ENCODE data around the gene TENM4.

The TENM4 gene

GRCh38 chr11:79060081-79060953, 380.5 kb downstream of the TENM4 start:
- no peak for DNase-seq (ENCODE audit: low read depth in 2 of 2)

- DNase-seq (ENCODE audit: low read depth in 2 of 2): no peak
Observed at GRCh38 chr11:79059141-79059540, 381.7 kb downstream of the TENM4 start.

GRCh38 chr11:79055856-79056631, 384.8 kb downstream of the TENM4 start:
- DNase-seq (ENCODE audit: low read depth in 2 of 2): no peak

- no peak for DNase-seq (ENCODE audit: low read depth in 2 of 2)
Observed at GRCh38 chr11:79054636-79055035, 386.2 kb downstream of the TENM4 start.

DNA sequence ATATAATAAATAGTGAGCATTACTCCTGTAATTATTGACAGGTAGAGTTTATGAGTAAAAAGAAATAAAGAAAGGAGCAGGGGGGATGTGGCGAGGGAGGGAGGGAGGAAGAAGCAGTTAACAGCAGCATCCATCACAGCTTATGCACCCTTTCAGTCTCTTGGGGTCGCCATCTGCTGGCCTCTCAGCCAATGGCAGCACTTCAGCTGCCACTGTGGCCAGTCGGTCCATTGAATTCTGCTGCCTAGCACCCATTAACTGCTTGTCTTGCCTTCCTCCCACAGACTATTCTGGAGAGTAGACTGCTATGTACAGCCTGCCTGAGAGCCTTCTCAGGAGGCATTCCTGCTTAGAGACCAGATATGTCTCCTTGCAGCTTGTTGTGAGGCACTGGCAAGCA, 388.3 kb downstream of the TENM4 start:
- DNase-seq (ENCODE audit: low read depth in 2 of 2): no peak

DNA sequence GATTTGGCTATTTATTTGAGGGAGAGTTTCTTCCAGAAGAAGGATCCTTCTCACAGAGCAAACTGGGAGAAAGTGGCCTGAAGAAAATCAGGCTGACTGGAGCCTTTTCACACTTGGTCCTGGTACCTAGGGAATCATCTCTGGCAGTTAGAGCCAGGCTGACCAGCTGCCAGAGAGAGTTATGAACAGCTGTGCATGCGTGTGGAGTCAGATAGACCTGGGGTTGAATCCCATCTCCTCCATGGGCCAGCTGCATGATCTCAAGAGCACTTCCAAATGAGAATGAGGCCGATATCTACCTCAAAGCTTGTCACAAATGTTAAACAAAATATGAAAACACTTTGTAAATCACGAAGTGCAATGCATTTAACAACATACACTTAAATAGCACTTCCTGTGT, 390.0 kb downstream of the TENM4 start:
- no peak for DNase-seq (ENCODE audit: low read depth in 2 of 2)

DNA sequence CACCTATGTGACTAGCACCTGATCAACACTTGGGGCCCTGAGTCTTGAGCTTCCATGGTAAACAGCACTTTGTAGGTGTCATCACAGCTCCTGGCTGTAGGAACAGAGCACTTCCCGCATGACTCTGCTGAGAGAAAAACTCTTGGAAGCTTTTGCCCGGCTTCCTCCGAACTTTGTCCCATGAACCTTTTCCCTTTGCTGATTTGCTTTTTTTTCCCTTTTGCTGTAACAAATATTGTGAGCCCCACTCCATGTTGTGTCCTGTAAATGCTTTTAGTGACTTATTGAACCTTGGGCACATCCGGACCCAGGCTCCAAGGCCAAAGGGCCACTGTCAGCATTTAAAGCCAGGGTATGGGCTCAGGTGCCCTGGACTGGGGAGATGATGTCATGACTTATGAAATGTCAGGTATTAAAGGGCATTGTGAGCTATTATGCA, 391.1 kb downstream of the TENM4 start:
- no peak for DNase-seq (ENCODE audit: low read depth in 2 of 2)

- no peak for DNase-seq (ENCODE audit: low read depth in 2 of 2)
Observed at GRCh38 chr11:79047980-79048379, 392.9 kb downstream of the TENM4 start.

DNA sequence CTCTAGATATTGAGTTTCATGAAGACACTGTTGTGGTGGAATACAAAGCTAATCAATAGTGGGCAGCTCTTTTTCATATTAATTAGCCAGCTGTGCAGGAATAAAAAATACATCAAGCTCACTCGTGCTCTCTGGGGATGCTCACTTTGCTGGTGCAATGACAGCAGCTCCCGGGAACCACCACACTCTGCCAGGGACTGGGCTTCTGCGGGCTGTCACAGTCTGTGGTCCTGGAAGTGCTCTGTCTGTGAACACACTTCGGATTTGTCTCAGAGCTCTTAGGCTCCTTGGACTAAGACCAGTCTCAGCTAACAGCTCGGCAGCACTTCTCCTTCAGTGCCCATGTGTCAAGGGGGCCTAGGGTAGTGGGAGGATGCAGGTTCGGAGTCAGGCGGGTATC, 393.5 kb downstream of the TENM4 start:
- DNase-seq (ENCODE audit: low read depth in 2 of 2): no peak

DNA sequence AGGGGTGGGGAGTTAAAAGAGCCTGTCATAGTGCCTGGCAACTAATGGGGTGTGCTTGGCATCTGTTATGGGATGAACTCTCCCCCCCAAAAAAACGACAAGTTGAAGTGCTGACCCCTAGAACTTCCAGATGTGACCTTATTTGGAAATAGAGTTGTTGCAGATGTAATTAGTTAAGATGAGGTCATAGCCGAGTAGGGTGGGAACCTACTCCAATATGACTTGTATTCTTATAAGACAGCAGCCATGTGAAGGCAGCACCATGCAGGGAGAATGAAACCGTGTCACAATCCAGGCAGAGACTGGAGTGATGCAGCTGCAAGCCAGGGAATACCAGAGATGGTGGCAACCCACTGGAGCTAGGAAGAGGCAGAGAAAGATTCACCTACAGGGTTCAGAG, 394.5 kb downstream of the TENM4 start:
- DNase-seq (ENCODE audit: low read depth in 2 of 2): no peak

DNA sequence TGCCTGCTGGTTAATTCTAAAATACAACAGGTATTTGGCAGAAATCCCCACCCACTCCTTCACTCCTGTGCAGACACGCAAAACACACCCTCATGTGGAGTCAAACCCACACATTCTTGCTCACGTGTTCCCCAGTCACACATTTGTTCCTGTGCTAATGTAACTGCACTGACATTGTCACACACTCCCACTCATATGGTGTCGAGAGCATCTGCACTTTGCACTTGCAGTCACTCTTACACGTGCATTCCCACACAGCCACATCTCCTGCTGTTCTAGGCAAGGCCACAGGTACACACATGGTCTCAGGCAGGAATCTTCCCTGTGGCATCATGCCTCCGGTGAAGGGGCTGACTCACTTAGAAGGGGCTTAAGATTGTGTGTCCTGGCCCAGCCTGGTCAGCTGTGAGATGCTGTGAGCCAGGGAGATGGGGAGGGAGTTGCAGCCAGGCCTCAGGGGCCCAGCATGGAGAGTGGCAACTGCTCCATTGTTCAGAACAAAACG, 395.0 kb downstream of the TENM4 start:
- DNase-seq (ENCODE audit: low read depth in 2 of 2): no peak

- no peak for DNase-seq (ENCODE audit: low read depth in 2 of 2)
Observed at GRCh38 chr11:79045018-79045799, 395.6 kb downstream of the TENM4 start.

DNA sequence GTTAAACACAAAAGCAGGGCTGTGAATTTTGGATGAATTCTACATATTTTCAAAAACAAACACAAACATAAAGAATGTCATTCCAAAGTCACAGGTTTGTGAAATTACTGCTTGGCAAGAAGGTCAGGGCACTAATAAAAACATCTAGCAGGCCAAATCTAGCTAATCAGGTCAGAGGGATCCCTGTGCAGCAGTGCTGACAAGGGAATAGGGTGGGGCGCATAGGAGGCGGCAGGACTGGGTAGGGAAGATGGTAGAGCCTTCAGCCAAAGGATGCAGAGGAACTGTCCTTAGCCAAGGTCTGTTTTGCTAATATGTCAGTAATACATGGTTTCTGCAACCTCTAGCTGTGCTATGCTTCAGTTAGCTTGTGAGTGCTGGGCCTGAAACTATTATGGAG, 396.6 kb downstream of the TENM4 start:
- no peak for DNase-seq (ENCODE audit: low read depth in 2 of 2)

- DNase-seq (ENCODE audit: low read depth in 2 of 2): no peak
Observed at GRCh38 chr11:79043726-79044125, 397.1 kb downstream of the TENM4 start.

DNA sequence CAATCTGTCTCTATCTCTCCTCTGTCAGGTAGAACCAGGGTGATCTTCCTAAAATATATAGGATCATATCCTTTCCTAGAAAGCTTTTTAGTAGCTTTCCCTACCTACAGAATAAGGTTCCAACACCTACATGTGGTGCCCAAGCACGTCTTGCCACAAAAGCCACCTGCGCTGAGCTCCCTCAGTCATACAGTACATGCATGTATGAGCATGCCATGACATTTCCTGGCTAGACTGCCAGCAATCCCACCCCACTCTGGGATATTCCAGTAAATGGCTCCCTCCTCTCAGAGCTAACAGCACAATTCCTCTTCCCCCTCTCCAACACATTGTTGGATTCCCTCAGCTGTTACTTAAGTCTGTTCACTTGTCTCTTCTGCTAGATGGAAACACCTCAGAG, 398.0 kb downstream of the TENM4 start:
- DNase-seq (ENCODE audit: low read depth in 2 of 2): no peak

DNA sequence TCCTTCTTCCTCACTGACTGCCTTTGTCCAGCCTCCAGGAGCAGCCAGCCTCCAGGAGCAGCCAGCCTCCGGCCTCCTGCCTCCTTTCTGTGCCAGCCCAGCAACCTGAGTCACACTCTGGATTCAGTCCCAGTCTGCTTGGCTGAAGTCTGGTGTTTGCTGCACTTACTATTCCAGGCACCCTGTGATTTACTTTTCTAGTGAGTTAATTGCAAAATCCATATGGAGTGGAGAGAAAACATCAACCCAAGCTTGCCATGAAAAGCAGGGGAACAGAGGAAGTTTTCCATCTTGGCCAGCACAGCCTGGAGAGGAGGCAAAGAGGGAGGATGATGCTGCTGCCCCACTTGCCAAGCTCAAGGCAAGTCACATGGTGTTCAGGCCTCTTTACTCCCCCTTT, 400.5 kb downstream of the TENM4 start:
- no peak for DNase-seq (ENCODE audit: low read depth in 2 of 2)

DNA sequence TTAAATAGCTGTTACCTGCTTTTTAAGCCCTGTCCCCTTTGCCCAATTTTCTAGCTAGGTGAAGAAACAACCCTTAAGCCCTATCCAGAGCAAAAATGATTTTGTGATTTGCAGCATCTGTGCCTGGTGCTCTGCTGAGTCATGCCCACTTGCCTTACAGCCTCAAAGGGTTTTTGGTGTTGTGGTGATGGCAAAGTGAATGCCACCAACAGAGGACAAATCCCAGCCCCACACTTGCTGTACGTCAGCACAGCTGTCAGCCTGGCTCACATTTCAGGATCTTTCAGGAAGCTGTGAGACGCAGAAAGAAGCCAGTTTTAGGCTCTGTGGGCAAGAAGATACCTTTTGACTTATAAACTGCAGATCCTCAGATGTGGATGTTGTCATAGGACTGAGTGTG, 401.7 kb downstream of the TENM4 start:
- DNase-seq (ENCODE audit: low read depth in 2 of 2): no peak

DNA sequence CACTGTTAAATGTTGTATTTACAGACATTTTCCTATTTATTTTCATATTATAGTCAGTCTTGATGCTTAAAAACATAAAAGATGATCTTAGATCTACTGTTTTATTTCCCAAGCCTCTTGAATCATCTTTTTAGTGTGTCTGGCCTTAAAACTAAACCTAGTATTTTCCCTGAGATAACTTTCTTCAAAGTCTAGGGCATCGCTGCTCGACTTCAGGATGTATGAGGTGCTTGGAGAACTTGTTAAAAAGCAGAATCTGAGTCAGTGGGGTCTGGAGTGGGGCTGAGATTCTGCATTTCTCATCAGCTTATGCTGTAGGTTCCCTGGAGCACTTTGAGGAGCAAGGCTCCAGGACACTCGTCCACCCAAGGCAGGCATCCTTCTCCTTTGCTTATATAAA, 404.9 kb downstream of the TENM4 start:
- DNase-seq (ENCODE audit: low read depth in 2 of 2): no peak

DNA sequence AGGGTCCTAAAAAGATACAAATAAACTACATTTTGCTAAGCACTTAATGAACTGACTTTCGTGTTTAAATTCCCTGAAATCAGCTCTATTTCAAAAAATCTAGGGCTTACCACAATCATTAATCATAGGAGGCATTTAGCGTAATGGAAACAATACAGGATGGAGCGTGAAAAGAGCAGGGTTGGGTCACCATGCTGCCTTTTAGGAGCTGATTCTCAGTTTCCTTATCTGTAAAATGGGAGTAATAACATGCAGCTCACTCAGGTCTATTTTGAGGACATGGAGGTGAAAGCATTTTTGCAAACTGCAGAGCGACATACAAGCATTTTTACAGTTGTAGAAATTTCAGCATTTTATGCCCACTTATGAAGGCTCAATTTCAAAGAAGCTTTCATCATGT, 407.0 kb downstream of the TENM4 start:
- DNase-seq (ENCODE audit: low read depth in 2 of 2): no peak

GRCh38 chr11:79030448-79030847, 410.4 kb downstream of the TENM4 start:
- no peak for DNase-seq (ENCODE audit: low read depth in 2 of 2)

- no peak for DNase-seq (ENCODE audit: low read depth in 2 of 2)
Observed at GRCh38 chr11:79028225-79028624, 412.6 kb downstream of the TENM4 start.

GRCh38 chr11:79026803-79027445, 413.9 kb downstream of the TENM4 start:
- DNase-seq (ENCODE audit: low read depth in 2 of 2): no peak

Data from stimulated activated CD8-positive, alpha-beta memory T cell treated with anti-CD3 and anti-CD28 coated beads, Interleukin-7, amount 100 ng/mL, for 4 hours (primary cell).